CD4-positive, alpha-beta T cell treated with Interleukin-4 for 4 hours (primary cell): ENCODE results near the gene JMJD6.

Experiments
- DNase-seq: peaks from one replicate; pipeline ENCODE4 v3.0.0-alpha.2; 2020

JMJD6 gene

GRCh38 chr17:76697702-76698465, 28.5 kb downstream of the JMJD6 start:
- no peak for DNase-seq

DNA sequence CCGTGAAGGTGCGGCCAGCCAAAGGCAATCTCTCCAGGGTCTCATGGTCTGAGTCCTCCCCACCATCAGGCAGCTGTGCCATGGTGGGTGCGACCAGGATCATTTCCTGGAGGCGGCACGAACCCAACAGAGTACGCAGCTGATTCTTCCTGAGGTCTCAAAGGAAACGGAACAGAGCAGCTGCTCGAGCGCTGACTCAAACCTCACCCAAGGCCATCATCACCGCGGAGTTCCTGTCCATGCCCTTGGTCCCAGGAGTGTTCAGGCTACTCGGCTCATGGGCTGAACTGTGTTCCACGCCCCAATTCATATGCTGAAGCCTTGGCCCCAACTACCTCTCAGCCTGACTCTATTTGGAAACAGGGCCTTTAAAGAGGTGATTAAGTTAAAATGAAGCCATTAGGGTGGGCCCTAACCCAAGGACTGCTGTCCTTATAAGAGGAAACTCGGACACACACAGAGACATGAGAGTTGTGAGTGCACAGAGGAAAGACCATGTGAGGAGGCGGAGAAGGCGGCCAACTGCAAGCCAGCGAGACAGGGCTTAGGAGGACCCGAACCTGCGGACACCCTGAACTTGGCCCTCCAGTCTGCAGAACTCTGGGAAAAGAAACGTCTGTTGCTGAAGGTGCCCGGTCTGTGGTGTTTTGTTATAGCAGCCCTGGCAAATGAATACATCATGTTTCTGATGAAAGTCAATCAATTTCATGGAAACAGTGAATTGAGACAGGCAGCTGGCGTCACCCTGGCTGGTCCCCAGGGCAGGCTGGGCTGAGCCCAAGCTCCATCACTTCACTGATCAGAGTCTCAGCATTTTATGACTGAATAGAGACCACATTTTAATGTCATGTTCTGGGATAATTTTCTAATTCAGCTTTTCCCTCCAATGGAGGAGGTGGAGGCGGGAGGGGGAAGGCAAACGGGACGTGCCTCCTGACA, 29.4 kb downstream of the JMJD6 start:
- no peak for DNase-seq

DNA sequence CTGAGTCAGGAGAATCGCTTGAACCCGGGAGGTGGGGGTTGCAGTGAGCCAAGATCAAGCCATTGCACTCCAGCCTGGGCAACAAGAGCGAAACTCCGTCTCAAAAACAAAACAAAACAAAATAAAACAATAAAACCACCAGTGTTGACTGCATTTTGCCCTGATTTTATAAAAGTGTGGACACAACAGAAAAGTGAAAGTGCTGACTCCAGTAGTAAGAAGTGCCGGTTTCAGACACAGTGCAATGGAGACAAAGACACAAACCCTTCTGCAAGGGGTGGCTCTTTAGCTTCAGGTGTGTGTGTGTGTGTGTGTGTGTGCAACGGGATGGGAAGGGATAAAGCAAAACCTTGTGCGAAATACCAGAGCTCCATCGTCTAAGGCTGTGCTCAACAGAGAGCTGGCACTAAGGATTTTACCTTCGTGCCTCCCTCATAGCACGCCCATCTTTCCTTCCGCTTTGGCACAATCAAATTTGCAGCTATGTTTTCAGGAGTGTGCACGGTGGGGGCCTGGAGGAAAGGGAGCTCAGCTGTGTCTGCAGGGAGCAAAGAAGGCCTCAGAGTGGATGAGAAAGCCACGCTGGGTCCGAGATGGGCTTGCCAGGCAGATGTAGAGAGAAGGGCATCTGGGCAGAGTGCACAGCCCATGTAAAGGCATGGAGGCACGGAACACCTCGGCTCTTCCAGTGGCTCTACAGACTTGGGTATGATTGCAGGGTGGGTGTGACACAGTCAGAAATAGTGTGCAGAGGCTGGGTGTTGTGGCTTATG, 31.2 kb downstream of the JMJD6 start:
- no peak for DNase-seq

GRCh38 chr17:76691379-76692191, 34.8 kb downstream of the JMJD6 start:
- DNase-seq = no peak

DNA sequence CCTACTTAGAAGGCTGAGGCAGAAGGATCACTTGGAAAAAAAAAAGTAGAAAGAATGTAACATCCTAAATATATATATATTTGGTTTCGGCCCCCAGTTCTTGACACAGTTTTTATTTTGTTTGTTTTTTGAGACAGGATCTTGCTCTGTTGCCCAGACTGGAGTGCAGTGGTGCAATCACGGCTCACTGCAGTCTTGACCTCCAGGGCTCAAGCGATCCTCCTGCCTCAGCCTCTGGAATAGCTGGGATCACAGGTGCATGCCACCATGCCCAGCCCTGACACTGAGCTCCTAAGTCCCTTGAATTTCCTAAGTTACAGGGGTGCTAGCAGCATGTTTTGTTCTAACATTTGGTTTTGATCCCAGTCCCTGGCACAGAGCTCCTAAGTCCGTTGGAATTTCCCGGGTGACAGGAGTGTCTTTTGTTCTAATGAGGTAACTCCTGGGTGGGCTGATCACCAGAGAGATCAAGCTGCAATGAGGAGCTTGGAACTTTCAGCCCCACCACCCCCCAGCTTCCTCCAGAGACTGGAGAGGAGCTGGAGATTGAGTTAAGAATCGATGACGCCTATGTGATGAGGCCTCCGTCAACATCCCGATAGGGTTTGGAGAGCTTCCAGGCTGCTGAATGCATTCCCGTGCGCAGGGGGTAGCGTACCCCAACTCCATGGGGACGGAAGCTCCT, 35.7 kb downstream of the JMJD6 start:
- DNase-seq = no peak

DNA sequence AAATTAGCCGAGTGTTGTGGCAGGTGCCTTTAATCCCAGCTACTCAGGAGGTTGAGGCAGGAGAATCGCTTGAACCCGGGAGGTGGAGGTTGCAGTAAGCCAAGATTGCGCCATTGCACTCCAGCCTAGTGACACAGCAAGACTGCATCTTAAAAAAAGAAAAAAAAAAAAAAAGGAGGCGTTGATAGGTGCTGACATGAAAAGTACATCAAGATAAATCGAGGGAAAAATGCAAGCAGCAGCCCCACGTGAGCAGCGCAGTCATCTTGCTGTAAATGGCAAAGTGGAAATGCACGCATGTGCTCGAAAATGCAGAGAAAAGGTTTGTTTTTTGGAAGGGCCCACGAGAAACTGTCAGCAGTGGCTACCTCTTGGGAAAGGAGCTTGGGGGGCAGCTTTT, 36.5 kb downstream of the JMJD6 start:
- DNase-seq = no peak

GRCh38 chr17:76688165-76688622, 38.2 kb downstream of the JMJD6 start:
- no peak for DNase-seq

DNA sequence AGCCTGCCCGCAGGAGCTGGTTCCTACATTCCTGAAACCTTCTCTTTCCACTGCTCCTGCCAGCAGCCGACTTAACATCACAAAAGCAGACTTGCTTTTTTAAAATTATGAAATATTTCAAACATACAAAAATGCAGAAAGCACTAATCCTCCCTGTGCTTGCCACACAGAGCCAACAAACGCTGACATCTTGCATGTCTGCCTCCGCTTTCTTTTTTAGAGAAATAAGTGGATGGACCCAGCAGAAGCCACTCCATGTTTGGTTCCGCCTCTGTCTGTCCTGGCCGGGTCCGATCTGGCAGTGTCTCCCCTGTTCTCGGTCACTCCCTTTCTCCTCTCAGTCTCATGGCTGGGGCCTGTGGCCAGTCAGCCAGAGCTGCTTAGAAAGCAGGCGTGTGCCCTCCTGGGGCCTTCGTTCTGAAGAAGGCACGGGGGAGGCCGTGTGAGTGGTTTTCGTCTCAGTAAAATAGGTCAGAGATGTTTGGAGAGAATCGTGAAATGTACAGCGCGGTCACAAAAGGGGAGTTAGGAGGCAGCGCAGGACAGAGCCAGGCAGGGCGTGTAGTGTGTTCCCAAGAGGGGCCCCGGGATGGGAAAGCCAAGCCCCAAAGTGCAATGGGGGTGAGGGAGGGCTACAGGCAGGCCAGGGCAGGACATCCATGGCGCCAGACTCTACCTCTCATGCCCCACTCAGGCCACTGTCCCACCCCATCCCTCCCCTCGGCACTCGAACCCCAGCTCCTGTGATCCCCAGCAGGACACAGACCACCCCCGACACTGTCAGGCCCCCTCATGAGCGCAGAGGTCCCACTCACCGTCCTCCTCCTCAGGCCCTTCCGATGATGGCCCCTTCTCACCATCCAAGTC, 38.9 kb downstream of the JMJD6 start:
- DNase-seq = no peak

DNA sequence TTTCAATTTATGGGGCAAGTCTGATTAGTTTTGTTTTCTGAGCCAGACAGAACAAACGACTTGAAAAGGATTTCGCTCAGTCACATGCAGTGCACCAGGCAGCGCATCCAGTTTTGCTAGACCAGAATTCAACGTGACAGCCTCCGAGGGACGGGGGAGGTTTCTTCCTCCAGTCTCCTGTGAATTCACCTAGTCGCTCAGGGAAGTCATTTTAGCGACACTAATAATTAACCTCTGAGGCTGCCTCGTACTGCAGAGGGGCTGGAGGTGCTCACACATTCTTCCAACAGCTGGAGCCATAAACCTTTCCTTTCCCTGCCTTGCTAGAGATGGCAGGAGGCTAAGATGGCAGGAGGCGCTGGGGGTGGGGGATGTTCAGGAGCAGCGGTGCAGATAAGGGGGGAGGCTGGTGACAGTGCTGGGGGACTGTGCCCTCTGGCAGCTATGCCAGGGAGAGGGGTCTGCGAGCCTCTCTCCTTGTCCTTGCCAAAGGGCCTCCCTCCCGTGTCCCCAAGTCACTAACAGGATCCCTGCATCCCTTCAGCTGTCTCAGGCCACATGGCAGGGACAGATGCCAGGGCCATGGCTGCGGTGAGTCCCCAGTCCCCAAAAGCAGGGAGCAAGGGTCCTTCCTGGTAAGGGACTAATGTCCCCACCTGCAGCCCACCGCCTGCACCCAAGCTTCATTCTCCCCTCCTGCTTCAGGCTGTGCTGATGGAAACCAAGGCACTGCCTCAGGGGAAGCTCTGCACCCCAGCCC, 39.7 kb downstream of the JMJD6 start:
- no peak for DNase-seq

DNA sequence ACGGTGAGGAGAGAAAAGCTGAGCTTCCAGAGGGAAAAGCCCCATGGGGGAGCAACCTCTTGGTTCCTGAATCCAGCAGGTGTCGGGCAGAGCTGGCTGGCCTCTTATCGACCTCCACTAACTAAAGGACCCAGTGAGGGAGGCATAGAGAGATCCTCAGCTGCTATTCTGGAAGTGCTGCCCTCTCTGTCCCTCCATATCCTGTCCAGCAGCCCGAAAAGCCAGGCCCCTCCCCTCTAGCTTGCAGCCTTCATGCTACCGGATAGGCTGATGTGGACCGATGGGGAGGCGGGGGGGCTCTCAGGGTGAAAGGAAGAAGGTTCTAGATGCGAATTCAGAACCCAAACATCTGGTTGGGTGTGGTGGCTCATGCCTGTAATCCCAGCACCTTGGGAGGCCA, 40.6 kb downstream of the JMJD6 start:
- DNase-seq = no peak

DNA sequence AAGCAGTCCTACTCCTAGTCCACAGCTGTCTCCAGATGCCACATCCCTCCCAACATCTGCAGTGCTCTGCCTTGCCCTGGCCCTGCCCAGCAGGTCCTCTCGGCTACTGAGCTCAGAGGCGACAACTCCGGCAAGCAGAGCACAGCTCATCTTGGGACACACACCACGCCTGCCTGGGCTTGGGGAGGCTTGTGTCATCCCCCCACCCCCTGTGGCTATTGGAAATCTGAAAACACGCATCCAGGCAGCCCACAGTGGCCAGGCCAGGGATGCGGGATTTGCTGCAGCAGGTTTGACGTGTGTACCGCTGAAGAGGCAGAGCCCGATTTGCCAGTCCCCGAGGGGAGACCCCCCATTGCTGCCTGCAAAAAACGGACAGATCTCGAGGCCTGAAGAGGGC, 41.0 kb downstream of the JMJD6 start:
- no peak for DNase-seq

DNA sequence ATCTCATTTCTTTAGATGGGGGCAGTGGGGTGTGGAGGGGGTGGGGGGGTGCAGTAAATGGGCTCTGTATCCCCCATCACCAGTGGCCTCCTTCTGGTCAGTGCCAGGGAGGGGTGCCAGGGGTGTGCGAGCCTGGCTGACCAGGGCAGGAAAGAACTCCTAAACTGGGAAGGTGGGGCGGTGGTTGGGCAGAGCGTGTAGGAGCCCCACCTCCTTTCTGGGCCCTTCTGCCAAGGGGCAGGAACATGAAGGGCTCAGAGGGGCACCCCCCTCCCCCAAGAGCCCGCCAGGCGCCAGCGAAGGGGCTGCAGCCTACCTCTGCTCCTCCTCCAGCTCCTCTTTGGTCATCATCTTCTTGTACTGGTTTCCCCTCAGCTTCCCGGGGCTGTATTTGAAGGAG, 41.6 kb downstream of the JMJD6 start:
- no peak for DNase-seq

- DNase-seq = no peak
Measured at GRCh38 chr17:76683921-76684745, 42.3 kb downstream of the JMJD6 start.

GRCh38 chr17:76683011-76683755, 43.2 kb downstream of the JMJD6 start:
- no peak for DNase-seq

GRCh38 chr17:76682296-76682695, 44.1 kb downstream of the JMJD6 start:
- no peak for DNase-seq

DNA sequence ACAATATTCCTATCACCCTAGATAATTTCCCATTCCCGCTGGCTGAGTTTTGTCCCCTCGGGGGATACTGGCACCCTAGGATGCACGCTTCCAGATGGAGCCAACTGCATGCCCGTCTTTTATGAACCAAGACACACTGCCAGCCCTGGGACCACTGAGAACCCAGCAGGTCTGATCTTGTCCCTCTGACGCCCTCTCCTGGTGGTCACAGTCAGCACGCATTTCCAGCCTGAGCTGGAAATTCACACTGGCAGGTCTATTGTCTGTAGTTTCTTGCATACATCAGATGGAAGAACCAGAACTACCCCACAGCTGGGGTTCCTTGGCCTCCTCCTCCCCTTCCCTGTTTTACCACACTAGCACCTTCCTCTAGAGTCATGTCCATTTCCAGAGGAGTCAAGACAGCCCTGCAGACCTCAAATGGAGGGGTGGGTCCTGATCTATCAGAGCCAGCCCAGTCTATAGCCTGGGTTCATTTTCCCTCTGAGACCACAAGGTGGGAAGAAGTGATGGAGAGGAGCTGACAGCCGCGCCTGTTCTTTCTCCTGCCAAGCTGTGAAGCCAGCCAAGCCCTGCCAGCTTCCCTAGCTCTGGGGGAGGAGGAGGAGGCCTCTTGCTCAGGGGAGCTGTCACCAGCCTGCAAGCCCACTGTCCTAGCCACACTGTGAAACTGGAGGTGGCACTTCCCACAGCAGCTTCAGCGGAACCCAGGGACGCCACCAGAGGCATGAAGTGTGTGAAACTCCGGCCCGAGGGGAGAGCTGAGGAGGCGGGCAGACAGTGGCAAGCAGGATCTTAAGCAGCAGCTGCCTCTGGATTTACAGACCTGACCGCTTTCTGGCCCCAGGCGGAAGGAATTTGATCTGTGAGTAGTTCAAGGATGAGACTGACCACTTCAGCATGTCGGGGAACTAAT, 44.9 kb downstream of the JMJD6 start:
- DNase-seq = peak; percentile 67

DNA sequence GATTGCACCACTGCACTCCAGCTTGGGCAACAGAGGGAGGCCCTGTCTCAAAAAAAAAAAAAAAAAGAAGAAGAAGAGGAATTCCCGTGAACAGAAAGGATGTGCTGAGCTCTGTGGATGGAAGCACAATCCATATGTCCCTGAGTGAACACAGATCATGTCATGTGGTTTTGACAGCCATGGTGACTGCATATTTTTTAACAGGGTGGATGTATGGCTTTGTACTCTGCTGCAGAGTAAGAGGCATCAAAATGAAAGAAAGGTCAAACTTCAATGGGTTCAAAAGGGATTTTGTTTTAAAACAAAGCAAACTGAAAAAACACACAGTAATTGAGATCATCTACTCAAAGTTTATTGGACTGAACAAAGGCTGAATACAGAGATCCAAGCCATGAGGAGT, 47.2 kb downstream of the JMJD6 start:
- DNase-seq = no peak
